CD4-positive, alpha-beta T cell treated with Interleukin-12 subunit alpha and Interleukin-12 subunit beta, for 1 hour (primary cell): ENCODE measurements around the gene RASGRF2.
"Not testable (repeated sequence)": the region's sequence is repeated elsewhere in the genome, so short reads cannot be mapped to it uniquely, and the experiment has no call there.

ENCODE experiments used
- DNase-seq: peaks from one replicate; pipeline ENCODE4 v3.0.0-alpha.2; 2020

The RASGRF2 gene

GRCh38 chr5:80987078-80987766, 27.1 kb downstream of the RASGRF2 start:
- DNase-seq, result no peak

- DNase-seq, result no peak
Observed at GRCh38 chr5:80988419-80988935, 28.3 kb downstream of the RASGRF2 start.

GRCh38 chr5:80989883-80990282, 29.7 kb downstream of the RASGRF2 start:
- no peak for DNase-seq

GRCh38 chr5:80990527-80990926, 30.4 kb downstream of the RASGRF2 start:
- no peak for DNase-seq

- DNase-seq, result no peak
Observed at GRCh38 chr5:80990971-80991370, 30.8 kb downstream of the RASGRF2 start.

GRCh38 chr5:80995908-80996307, 35.7 kb downstream of the RASGRF2 start:
- DNase-seq, result no peak

- no peak for DNase-seq
Observed at GRCh38 chr5:80998590-80998979, 38.4 kb downstream of the RASGRF2 start.

GRCh38 chr5:81003811-81004386, 43.7 kb downstream of the RASGRF2 start:
- no peak for DNase-seq

GRCh38 chr5:81005708-81006107, 45.5 kb downstream of the RASGRF2 start:
- no peak for DNase-seq

- DNase-seq, result no peak
Observed at GRCh38 chr5:81006231-81006630, 46.1 kb downstream of the RASGRF2 start.

- DNase-seq, result peak; percentile 79
Observed at GRCh38 chr5:81006947-81007636, 46.9 kb downstream of the RASGRF2 start.

GRCh38 chr5:81007637-81008027, 47.5 kb downstream of the RASGRF2 start:
- peak; percentile 26 for DNase-seq

- no peak for DNase-seq
Observed at GRCh38 chr5:81010336-81011169, 50.4 kb downstream of the RASGRF2 start.

- no peak for DNase-seq
Observed at GRCh38 chr5:81014348-81014747, 54.2 kb downstream of the RASGRF2 start.

- no peak for DNase-seq
Observed at GRCh38 chr5:81016116-81016515, 56.0 kb downstream of the RASGRF2 start.

- DNase-seq, result no peak
Observed at GRCh38 chr5:81017320-81017719, 57.2 kb downstream of the RASGRF2 start.

- not testable (repeated sequence) for DNase-seq
Observed at GRCh38 chr5:81018608-81019007, 58.4 kb downstream of the RASGRF2 start.

- no peak for DNase-seq
Observed at GRCh38 chr5:81019748-81020147, 59.6 kb downstream of the RASGRF2 start.

- no peak for DNase-seq
Observed at GRCh38 chr5:81020478-81021167, 60.5 kb downstream of the RASGRF2 start.

GRCh38 chr5:81021486-81021885, 61.3 kb downstream of the RASGRF2 start:
- DNase-seq, result no peak

- DNase-seq, result no peak
Observed at GRCh38 chr5:81021951-81022687, 62.0 kb downstream of the RASGRF2 start.

- DNase-seq, result no peak
Observed at GRCh38 chr5:81022688-81023084, 62.5 kb downstream of the RASGRF2 start.
